ENCODE results near the gene CIP2A. TPM values are rescaled to one million over a fixed set of nuclear protein-coding genes. Genes with fewer than 3 reads are reported as not detected.

CIP2A gene
- total RNA-seq, 1 donor, result 28.9 TPM

DNA sequence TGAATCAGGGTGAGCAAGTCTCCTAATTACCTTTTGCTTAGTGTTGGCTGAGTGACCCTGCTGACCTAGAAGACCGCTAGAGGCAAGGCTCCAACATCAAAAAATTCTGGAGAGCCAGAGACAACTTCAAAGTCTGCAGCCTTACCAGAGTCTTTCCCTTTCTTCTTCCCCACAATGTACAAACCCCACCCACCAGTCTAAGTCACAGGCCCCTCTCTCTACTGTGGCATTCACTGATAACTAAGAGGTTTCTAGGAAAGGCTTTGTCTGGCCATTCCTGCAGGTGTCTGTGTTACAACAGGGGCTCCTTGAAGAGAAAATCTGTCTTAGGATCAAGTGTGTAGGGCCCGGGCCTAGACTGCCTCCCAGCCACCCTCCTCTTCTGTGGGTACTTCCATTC, 79.4 kb downstream of the CIP2A start:
- TF ChIP-seq, protein P1, sequence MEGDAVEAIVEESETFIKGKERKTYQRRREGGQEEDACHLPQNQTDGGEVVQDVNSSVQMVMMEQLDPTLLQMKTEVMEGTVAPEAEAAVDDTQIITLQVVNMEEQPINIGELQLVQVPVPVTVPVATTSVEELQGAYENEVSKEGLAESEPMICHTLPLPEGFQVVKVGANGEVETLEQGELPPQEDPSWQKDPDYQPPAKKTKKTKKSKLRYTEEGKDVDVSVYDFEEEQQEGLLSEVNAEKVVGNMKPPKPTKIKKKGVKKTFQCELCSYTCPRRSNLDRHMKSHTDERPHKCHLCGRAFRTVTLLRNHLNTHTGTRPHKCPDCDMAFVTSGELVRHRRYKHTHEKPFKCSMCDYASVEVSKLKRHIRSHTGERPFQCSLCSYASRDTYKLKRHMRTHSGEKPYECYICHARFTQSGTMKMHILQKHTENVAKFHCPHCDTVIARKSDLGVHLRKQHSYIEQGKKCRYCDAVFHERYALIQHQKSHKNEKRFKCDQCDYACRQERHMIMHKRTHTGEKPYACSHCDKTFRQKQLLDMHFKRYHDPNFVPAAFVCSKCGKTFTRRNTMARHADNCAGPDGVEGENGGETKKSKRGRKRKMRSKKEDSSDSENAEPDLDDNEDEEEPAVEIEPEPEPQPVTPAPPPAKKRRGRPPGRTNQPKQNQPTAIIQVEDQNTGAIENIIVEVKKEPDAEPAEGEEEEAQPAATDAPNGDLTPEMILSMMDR (IDR thresholded peaks at IDR 0.05; ENCODE audit: insufficient read depth, low read depth, low read length), result no peak
- no peak for DNase-seq (ENCODE audit: low read depth)
- no peak overlapping the region for H3K4me3 ChIP-seq (ENCODE audit: low read depth, low read length)

DNA sequence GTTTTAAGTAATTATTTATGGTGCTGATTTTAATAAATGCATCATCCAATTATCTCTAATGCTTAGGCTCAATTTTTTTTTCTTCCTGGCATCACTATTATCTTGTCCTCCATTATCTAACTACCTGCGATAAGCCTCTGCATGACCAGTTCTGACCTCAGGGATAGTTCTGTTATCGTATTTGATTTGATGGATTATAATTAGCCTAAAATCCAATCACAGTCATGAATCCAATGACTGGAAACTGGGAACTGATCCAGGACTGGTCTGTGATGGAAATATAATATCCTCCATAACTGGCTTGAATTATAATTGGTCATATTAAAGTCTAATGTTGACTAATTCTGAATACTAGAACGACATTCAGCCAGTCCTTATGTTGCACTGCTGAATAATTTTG, 80.0 kb downstream of the CIP2A start:
- TF ChIP-seq, protein P1 (IDR thresholded peaks at IDR 0.05; ENCODE audit: insufficient read depth, low read depth, low read length), result no peak
- no peak overlapping the region for H3K4me3 ChIP-seq (ENCODE audit: low read depth, low read length)
- DNase-seq (ENCODE audit: low read depth), result no peak

DNA sequence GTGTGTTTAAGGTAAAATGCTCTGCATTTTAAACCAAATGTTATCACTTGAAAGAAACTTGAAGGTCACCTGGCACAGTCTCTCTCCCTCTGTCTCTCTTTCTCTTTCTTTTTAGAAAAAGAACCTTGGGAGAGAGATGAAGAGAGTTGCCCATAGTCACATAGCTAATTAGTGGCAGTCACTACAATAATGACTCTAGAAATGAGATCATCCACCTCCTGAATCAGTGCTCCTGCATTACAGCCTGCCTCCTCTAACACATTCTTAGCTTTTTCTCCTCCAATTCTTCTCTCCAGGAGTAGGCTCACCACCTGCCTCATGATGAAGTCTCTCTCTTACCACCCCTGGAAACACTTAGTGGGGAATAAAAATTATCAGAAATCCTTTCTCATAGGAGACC, 81.3 kb downstream of the CIP2A start:
- TF ChIP-seq, protein P1 (IDR thresholded peaks at IDR 0.05; ENCODE audit: insufficient read depth, low read depth, low read length), result no peak
- H3K4me3 ChIP-seq (ENCODE audit: low read depth, low read length), result no peak overlapping the region
- no peak for DNase-seq (ENCODE audit: low read depth)

- no peak for DNase-seq (ENCODE audit: low read depth)
- TF ChIP-seq, protein P1 (IDR thresholded peaks at IDR 0.05; ENCODE audit: insufficient read depth, low read depth, low read length), result peak; percentile 9
- H3K4me3 ChIP-seq (ENCODE audit: low read depth, low read length), result no peak overlapping the region
Observed at GRCh38 chr3:108505811-108506210, 83.4 kb downstream of the CIP2A start.

DNA sequence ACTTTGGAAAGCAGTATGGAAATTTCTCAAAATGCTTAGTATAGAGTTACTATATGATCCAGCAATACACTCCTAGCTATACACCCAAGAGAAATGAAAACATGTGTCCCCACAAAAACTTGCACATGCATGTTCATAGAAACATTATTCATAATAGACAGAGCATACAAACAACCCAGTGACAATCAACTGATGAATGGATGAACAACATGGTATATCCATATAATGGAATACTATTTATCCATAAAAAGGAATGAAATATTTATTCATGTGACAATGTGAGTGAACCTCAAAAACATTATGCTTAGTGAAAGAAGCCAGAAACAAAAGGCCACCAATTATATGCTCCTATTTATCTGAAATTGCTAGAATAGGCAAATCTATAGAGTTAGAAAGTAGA, 85.5 kb downstream of the CIP2A start:
- no peak overlapping the region for H3K4me3 ChIP-seq (ENCODE audit: low read depth, low read length)
- DNase-seq (ENCODE audit: low read depth), result no peak
- TF ChIP-seq, protein P1 (IDR thresholded peaks at IDR 0.05; ENCODE audit: insufficient read depth, low read depth, low read length), result no peak

DNA sequence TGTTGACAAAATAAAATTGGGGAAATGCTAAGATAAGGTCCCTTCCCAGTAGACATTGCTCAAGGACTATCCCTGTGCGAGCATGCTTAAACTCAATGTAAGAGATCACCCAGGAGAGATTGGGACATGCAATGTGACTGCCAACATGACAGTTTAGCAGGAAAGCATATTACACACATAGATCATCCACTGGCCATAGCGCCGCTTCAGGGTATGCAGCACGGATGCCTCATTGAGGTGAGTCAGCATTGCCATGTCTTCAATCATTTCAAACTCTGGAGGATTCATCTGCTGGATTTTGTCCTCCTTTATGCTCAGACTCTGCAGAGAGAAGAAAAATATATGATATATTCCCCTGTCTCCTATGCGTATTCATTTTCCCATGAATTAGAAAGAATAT, 87.7 kb downstream of the CIP2A start:
- no peak overlapping the region for H3K4me3 ChIP-seq (ENCODE audit: low read depth, low read length)
- TF ChIP-seq, protein P1 (IDR thresholded peaks at IDR 0.05; ENCODE audit: insufficient read depth, low read depth, low read length), result no peak
- no peak for DNase-seq (ENCODE audit: low read depth)

DNA sequence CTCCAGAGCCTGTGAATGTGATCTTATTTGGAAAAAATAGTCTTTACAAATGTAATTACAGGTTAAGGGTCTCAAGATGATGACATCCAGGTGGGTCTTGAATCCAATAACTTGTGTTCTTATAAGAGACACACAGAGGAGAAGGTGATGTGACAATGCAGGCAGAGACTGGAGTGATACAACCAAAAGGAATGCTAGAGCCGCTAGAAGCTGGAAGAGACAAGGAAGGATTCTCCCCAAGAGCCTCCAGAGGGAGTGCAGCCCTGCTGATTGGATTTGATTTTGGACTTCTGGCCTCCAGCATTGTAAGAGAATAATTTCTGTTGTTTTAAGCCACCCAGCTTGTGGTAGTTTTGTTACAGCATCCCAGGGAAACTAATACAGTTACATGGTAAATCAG, 88.5 kb downstream of the CIP2A start:
- TF ChIP-seq, protein P1 (IDR thresholded peaks at IDR 0.05; ENCODE audit: insufficient read depth, low read depth, low read length), result no peak
- no peak overlapping the region for H3K4me3 ChIP-seq (ENCODE audit: low read depth, low read length)
- no peak for DNase-seq (ENCODE audit: low read depth)
